ENCODE measurements around the gene ART3.

ART3 gene

DNA sequence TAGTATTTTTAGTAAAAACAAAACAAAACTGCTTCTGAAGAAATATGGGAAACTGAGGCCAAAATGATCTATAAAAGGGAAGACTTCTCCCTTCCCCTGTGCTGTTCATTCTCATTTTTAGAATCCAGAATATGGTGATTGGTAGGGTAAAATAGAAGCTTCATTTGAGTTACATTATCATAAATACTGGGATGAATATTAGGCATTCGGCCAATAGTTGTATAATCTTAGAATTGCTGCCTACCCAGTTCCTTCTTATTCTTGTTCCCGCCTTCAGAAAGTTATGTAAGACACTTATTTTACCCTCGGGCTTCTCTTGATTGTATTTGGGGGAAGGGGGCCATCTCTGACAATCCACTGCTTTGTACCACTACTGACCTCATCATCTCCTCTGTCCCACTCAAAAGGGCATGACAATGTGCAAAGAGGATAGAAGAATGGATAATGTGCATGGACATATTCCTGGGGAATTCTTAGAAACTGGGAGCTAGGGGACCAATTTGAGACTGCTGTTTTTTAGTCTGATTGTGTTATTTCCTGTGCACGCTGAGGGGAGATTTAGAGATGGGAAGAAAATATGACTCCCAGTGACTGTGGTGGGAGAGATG lies 588 bp downstream of the ART3 start (continued):
- TF ChIP-seq, protein P1, sequence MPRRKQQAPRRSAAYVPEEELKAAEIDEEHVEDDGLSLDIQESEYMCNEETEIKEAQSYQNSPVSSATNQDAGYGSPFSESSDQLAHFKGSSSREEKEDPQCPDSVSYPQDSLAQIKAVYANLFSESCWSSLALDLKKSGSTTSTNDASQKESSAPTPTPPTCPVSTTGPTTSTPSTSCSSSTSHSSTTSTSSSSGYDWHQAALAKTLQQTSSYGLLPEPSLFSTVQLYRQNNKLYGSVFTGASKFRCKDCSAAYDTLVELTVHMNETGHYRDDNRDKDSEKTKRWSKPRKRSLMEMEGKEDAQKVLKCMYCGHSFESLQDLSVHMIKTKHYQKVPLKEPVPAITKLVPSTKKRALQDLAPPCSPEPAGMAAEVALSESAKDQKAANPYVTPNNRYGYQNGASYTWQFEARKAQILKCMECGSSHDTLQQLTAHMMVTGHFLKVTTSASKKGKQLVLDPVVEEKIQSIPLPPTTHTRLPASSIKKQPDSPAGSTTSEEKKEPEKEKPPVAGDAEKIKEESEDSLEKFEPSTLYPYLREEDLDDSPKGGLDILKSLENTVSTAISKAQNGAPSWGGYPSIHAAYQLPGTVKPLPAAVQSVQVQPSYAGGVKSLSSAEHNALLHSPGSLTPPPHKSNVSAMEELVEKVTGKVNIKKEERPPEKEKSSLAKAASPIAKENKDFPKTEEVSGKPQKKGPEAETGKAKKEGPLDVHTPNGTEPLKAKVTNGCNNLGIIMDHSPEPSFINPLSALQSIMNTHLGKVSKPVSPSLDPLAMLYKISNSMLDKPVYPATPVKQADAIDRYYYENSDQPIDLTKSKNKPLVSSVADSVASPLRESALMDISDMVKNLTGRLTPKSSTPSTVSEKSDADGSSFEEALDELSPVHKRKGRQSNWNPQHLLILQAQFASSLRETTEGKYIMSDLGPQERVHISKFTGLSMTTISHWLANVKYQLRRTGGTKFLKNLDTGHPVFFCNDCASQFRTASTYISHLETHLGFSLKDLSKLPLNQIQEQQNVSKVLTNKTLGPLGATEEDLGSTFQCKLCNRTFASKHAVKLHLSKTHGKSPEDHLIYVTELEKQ (tag by site-specific recombination; IDR thresholded peaks at IDR 0.05; ENCODE audit: borderline replicate concordance), result no peak
- TF ChIP-seq ZNF510 (tag by site-specific recombination; IDR thresholded peaks at IDR 0.05; ENCODE audit: insufficient replicate concordance), result no peak
- TF ChIP-seq SCRT1 (tag by site-specific recombination; IDR thresholded peaks at IDR 0.05; ENCODE audit: borderline replicate concordance), result no peak
- TF ChIP-seq, protein P2, sequence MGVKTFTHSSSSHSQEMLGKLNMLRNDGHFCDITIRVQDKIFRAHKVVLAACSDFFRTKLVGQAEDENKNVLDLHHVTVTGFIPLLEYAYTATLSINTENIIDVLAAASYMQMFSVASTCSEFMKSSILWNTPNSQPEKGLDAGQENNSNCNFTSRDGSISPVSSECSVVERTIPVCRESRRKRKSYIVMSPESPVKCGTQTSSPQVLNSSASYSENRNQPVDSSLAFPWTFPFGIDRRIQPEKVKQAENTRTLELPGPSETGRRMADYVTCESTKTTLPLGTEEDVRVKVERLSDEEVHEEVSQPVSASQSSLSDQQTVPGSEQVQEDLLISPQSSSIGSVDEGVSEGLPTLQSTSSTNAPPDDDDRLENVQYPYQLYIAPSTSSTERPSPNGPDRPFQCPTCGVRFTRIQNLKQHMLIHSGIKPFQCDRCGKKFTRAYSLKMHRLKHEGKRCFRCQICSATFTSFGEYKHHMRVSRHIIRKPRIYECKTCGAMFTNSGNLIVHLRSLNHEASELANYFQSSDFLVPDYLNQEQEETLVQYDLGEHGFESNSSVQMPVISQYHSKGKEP (tag by site-specific recombination; IDR thresholded peaks at IDR 0.05), result no peak
- TF ChIP-seq ZNF311 (tag by site-specific recombination; IDR thresholded peaks at IDR 0.05; ENCODE audit: borderline replicate concordance), result no peak
- TF ChIP-seq, protein P3, sequence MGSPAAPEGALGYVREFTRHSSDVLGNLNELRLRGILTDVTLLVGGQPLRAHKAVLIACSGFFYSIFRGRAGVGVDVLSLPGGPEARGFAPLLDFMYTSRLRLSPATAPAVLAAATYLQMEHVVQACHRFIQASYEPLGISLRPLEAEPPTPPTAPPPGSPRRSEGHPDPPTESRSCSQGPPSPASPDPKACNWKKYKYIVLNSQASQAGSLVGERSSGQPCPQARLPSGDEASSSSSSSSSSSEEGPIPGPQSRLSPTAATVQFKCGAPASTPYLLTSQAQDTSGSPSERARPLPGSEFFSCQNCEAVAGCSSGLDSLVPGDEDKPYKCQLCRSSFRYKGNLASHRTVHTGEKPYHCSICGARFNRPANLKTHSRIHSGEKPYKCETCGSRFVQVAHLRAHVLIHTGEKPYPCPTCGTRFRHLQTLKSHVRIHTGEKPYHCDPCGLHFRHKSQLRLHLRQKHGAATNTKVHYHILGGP (tag by site-specific recombination; IDR thresholded peaks at IDR 0.05), result no peak

DNA sequence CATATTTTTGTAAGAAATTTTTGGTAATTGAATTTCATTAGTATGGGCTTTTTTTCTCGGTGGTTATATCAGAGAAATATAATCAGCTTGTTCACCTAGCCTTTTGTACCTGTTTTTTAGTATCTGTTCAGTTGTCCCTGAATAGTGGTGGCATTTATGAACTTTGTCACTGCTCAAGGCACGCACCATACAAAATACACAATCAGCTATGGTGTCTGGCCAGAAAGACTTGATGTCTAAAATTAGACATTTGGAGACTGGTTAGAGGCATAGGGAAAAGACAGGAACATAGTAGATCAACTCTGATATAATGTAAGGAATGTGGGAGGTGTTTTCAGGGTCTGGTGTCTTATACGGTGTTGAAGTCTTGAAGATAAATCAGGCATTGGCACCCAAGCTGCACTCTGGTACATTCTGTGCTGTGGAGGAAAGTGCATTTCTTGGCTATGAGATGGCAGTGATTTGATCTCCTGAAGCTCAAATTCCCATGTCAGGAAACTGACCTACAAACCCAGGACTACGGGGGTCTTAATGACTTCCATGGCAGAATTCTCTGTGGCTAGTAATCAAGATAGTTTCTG lies 3.6 kb downstream of the ART3 start:
- H3K27ac ChIP-seq (ENCODE audit: extremely low read depth, low read depth, low read length), result no peak overlapping the region
- H3K4me3 ChIP-seq (ENCODE audit: low read depth, low read length), result no peak overlapping the region
- ChIA-PET POLR2A (no interaction called here), CTCF (interaction anchor here (0.5 to 1.7 kb wide), 2 partner anchors 9 to 183 kb away, joined by 4 to 8 read pairs; no protein-coding TSS in a partner anchor)
- TF ChIP-seq, protein P4, sequence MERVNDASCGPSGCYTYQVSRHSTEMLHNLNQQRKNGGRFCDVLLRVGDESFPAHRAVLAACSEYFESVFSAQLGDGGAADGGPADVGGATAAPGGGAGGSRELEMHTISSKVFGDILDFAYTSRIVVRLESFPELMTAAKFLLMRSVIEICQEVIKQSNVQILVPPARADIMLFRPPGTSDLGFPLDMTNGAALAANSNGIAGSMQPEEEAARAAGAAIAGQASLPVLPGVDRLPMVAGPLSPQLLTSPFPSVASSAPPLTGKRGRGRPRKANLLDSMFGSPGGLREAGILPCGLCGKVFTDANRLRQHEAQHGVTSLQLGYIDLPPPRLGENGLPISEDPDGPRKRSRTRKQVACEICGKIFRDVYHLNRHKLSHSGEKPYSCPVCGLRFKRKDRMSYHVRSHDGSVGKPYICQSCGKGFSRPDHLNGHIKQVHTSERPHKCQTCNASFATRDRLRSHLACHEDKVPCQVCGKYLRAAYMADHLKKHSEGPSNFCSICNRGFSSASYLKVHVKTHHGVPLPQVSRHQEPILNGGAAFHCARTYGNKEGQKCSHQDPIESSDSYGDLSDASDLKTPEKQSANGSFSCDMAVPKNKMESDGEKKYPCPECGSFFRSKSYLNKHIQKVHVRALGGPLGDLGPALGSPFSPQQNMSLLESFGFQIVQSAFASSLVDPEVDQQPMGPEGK (tag by site-specific recombination; IDR thresholded peaks at IDR 0.05), result no peak
- no peak for TF ChIP-seq HOXA7 (CRISPR knock-in tag; IDR thresholded peaks at IDR 0.05; ENCODE audit: borderline replicate concordance)
- no peak for TF ChIP-seq ZNF423 (tag by site-specific recombination; IDR thresholded peaks at IDR 0.05)
- TF ChIP-seq ZBTB48 (tag by site-specific recombination; IDR thresholded peaks at IDR 0.05), result no peak
- TF ChIP-seq ZNF623 (tag by site-specific recombination; IDR thresholded peaks at IDR 0.05), result no peak
- no peak for TF ChIP-seq ZNF112 (tag by site-specific recombination; IDR thresholded peaks at IDR 0.05)
- no peak for TF ChIP-seq ZNF670 (tag by site-specific recombination; IDR thresholded peaks at IDR 0.05; ENCODE audit: low read depth)
- no peak for TF ChIP-seq ZNF521 (tag by site-specific recombination; IDR thresholded peaks at IDR 0.05)
- TF ChIP-seq HOXD13 (CRISPR knock-in tag; IDR thresholded peaks at IDR 0.05; ENCODE audit: borderline replicate concordance), result no peak
- TF ChIP-seq, protein P5, sequence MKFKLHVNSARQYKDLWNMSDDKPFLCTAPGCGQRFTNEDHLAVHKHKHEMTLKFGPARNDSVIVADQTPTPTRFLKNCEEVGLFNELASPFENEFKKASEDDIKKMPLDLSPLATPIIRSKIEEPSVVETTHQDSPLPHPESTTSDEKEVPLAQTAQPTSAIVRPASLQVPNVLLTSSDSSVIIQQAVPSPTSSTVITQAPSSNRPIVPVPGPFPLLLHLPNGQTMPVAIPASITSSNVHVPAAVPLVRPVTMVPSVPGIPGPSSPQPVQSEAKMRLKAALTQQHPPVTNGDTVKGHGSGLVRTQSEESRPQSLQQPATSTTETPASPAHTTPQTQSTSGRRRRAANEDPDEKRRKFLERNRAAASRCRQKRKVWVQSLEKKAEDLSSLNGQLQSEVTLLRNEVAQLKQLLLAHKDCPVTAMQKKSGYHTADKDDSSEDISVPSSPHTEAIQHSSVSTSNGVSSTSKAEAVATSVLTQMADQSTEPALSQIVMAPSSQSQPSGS (tag by site-specific recombination; IDR thresholded peaks at IDR 0.05; ENCODE audit: low read depth), result no peak
- no peaks in the 10 kb centered on the region for H3K36me3 ChIP-seq (ENCODE audit: control insufficient read depth in 2 of 2, insufficient read depth in 1 of 2, low read length in 2 of 2)
- no peaks in the 10 kb centered on the region for H3K9me3 ChIP-seq (ENCODE audit: control insufficient read depth, insufficient read depth, low read depth, low read length)
- H3K4me1 ChIP-seq (ENCODE audit: control insufficient read depth, insufficient read depth, low read length), result no peaks in the 10 kb centered on the region
